Panc1 (cell line): ENCODE results near the gene JHY. TPM values are rescaled to one million over a fixed set of nuclear protein-coding genes. Genes with fewer than 3 reads are reported as not detected.

ENCODE experiments used
- ATAC-seq: fragments of 200-7000 bp; cut with Tn5 transposase; 2 replicates; pipeline ENCODE4 v1.9.1; 2020; ENCODE audit warnings: mild to moderate bottlenecking, moderate library complexity
- BruUV-seq: library from RNA; stranded (reverse); fragments of 400-500 nt; replicated peaks from 2 replicates; lab custom pipeline; 2021; lab: Mats Ljungman, UMichigan
- CTCF ChIA-PET: fragments of 300-600 bp; sonication (Branson Sonifier 250); formaldehyde crosslinking; loops from one replicate; lab custom pipeline; 2022; ENCODE audit warnings: antibody characterized with exemption; lab: Charles Lee
- POLR2A ChIA-PET: fragments of 300-600 bp; sonication (Branson Sonifier 250); formaldehyde crosslinking; loops from one replicate; lab custom pipeline; 2022; ENCODE audit warnings: antibody characterized with exemption; lab: Charles Lee
- DNase-seq: peaks from one replicate; pipeline ENCODE4 v3.0.0-alpha.2; 2010; ENCODE audit warnings: low read depth, low spot score
- H3K27ac ChIP-seq: 2 replicates; pipeline ENCODE4 v1.5.1; 2011; ENCODE audit warnings: mild to moderate bottlenecking, low read length, inconsistent platforms
- H3K27me3 ChIP-seq: fragments of 200-500 bp; sonication (Bioruptor generic); 2 replicates; pipeline ENCODE4 v1.6.0; 2014; ENCODE audit warnings: low read length, inconsistent platforms; ENCODE audit not compliant: control insufficient read depth, insufficient read depth
- H3K36me3 ChIP-seq: fragments of 200-500 bp; sonication (Bioruptor generic); 2 replicates; pipeline ENCODE4 v1.5.1; 2014; ENCODE audit warnings: inconsistent platforms, mild to moderate bottlenecking, low read length, moderate library complexity; ENCODE audit not compliant: control insufficient read depth, insufficient read depth
- H3K4me1 ChIP-seq: 2 replicates; pipeline ENCODE4 v1.5.1; 2011; ENCODE audit warnings: inconsistent platforms, mild to moderate bottlenecking, low read length, moderate library complexity; ENCODE audit not compliant: control insufficient read depth, insufficient read depth
- H3K4me3 ChIP-seq, 2 experiments: 2 replicates each; pipeline ENCODE4 v1.5.1; 2011 to 2012; ENCODE audit warnings: low read depth in 2 of 2, low read length in 2 of 2, mild to moderate bottlenecking in 2 of 2, inconsistent platforms in 1 of 2, moderate library complexity in 1 of 2
- H3K9me3 ChIP-seq: fragments of 200-500 bp; sonication (Bioruptor generic); 2 replicates; pipeline ENCODE4 v1.5.1; 2014; ENCODE audit warnings: low read depth, mild to moderate bottlenecking, inconsistent platforms, low read length, moderate library complexity; ENCODE audit not compliant: control insufficient read depth, insufficient read depth
- POLR2AphosphoS5 ChIP-seq: IDR thresholded peaks from 2 replicates; pipeline ENCODE4 v1.6.1; 2012; ENCODE audit warnings: mild to moderate bottlenecking, low read depth, low read length, moderate library complexity
- REST ChIP-seq, 2 experiments: IDR thresholded peaks; 2 replicates each; pipeline ENCODE4 v1.6.1; 2011 to 2012; ENCODE audit warnings: low read depth in 2 of 2, control low read depth in 1 of 2, low read length in 1 of 2, mild to moderate bottlenecking in 1 of 2, moderate library complexity in 1 of 2; ENCODE audit not compliant: insufficient read depth in 1 of 2
- SIN3A ChIP-seq: IDR thresholded peaks from 2 replicates; pipeline ENCODE4 v1.6.1; 2012; ENCODE audit warnings: low read depth, mild to moderate bottlenecking, low read length, moderate library complexity, borderline replicate concordance; ENCODE audit not compliant: insufficient read depth
- TCF7L2 ChIP-seq: IDR thresholded peaks from 2 replicates; pipeline ENCODE4 v1.6.1; 2011; ENCODE audit warnings: mild to moderate bottlenecking, low read depth, low read length, inconsistent platforms
- in situ Hi-C: cut with HindIII; loops from 2 replicates; pipeline ENCODE4 v1.10.0; 2016; ENCODE audit warnings: low sequenced_read_pairs, low pct_unique_long_range_greater_than_20kb
- intact Hi-C: fragments of 100-400 bp; cut with micrococcal nuclease; formaldehyde crosslinking; loops from one replicate; pipeline ENCODE4 v1.10.0; 2022; ENCODE audit not compliant: unreplicated experiment
- total RNA-seq: library from RNA; stranded (reverse); gene quantifications from one replicate; pipeline ENCODE4 v1.2.1, GENCODE V29; 2021; ENCODE audit not compliant: unreplicated experiment
- TF ChIP-seq, protein P1 (sequence below): fragments of 450-650 bp; IDR thresholded peaks from 2 replicates; pipeline ENCODE4 v1.5.1; 2017; ENCODE audit warnings: mild to moderate bottlenecking

JHY gene
- total RNA-seq, 1 experiment from 2014 or later = 10.1 TPM

DNA sequence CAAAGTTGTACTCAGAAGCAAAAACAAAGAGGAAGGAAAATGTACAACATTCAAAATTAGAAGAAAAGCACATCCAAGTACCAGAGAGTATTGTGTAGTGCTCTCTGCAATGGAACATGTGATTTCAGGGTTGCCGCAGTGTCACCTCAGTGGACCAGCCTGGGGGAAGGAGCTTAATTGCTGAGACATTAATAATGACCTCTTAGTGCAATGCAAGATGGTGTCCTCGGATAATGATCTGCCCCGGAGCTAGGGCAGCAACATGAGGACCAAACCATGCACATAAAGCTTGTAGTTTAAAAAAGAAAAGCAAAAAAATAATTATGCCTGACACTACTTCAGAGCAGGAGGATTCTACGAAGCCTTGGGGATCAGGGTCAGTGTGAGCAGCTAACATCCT lies 11.3 kb upstream of the JHY start:
- Histone ChIP-seq H3K27me3 (no peaks in the 10 kb centered on the region), H3K27ac (no peak overlapping the region), H3K36me3 (no peaks in the 10 kb centered on the region), H3K9me3 (no peaks in the 10 kb centered on the region), H3K4me1 (no peaks in the 10 kb centered on the region), H3K4me3 (no peak overlapping the region)
- DNase-seq (no peak), ATAC-seq (no peak)
- in situ Hi-C loops (no loop called here), intact Hi-C loops (no loop called here)
- no TSS peak for BruUV-seq
- CTCF ChIA-PET = no interaction called here
- TF ChIP-seq, protein P1, sequence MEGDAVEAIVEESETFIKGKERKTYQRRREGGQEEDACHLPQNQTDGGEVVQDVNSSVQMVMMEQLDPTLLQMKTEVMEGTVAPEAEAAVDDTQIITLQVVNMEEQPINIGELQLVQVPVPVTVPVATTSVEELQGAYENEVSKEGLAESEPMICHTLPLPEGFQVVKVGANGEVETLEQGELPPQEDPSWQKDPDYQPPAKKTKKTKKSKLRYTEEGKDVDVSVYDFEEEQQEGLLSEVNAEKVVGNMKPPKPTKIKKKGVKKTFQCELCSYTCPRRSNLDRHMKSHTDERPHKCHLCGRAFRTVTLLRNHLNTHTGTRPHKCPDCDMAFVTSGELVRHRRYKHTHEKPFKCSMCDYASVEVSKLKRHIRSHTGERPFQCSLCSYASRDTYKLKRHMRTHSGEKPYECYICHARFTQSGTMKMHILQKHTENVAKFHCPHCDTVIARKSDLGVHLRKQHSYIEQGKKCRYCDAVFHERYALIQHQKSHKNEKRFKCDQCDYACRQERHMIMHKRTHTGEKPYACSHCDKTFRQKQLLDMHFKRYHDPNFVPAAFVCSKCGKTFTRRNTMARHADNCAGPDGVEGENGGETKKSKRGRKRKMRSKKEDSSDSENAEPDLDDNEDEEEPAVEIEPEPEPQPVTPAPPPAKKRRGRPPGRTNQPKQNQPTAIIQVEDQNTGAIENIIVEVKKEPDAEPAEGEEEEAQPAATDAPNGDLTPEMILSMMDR = no peak
- no peak for TF ChIP-seq POLR2AphosphoS5
- TF ChIP-seq TCF7L2 = no peak
- no peak for TF ChIP-seq REST (IDR thresholded peaks at IDR 0.05; ENCODE audit: insufficient read depth in 1 of 2, low read depth in 2 of 2, low read length in 1 of 2)
- TF ChIP-seq SIN3A = no peak
- POLR2A ChIA-PET = no interaction called here

GRCh38 chr11:122872046-122872445 lies 10.5 kb upstream of the JHY start:
- ATAC-seq (0 out of 2 replicates have a peak, but pooled peaks have one; percentile 22), DNase-seq (no peak)
- Histone ChIP-seq H3K4me1 (no peaks in the 10 kb centered on the region), H3K4me3 (no peak overlapping the region), H3K27me3 (no peaks in the 10 kb centered on the region), H3K9me3 (no peaks in the 10 kb centered on the region), H3K36me3 (no peaks in the 10 kb centered on the region), H3K27ac (no peak overlapping the region)
- BruUV-seq = no TSS peak
- ChIA-PET CTCF (no interaction called here), POLR2A (no interaction called here)
- in situ Hi-C loops (no loop called here), intact Hi-C loops (no loop called here)
- TF ChIP-seq, protein P1 = no peak
- no peak for TF ChIP-seq REST (IDR thresholded peaks at IDR 0.05; ENCODE audit: insufficient read depth in 1 of 2, low read depth in 2 of 2, low read length in 1 of 2)
- TF ChIP-seq POLR2AphosphoS5 = no peak
- TF ChIP-seq SIN3A = no peak
- no peak for TF ChIP-seq TCF7L2
